ENCODE results near the gene KLHDC9.

DNA sequence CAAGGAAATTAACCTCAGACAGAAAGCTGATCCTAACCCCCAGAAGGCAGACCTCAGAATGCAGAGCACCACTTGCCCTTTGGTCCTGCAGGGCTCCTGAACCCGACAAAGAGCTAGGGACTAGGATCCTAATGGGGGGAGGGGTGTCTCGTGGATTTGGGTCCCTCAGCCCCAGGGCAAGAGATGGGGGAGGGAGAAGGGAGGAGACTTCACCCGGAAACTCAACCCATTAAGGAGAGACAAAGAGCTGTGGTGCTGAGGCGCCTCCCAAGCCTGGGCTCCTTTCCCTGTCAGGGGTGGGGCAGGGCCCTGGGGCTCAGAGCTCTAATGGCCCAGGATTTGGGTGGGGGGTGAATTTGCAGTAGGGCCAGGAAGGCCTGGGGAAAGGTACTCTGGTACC, 11.7 kb upstream of the KLHDC9 start:
- TF ChIP-seq, protein P1, sequence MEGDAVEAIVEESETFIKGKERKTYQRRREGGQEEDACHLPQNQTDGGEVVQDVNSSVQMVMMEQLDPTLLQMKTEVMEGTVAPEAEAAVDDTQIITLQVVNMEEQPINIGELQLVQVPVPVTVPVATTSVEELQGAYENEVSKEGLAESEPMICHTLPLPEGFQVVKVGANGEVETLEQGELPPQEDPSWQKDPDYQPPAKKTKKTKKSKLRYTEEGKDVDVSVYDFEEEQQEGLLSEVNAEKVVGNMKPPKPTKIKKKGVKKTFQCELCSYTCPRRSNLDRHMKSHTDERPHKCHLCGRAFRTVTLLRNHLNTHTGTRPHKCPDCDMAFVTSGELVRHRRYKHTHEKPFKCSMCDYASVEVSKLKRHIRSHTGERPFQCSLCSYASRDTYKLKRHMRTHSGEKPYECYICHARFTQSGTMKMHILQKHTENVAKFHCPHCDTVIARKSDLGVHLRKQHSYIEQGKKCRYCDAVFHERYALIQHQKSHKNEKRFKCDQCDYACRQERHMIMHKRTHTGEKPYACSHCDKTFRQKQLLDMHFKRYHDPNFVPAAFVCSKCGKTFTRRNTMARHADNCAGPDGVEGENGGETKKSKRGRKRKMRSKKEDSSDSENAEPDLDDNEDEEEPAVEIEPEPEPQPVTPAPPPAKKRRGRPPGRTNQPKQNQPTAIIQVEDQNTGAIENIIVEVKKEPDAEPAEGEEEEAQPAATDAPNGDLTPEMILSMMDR (IDR thresholded peaks at IDR 0.05) = no peak
- TF ChIP-seq POLR2A (IDR thresholded peaks at IDR 0.05) = no peak
